GM21737 (cell line): ENCODE data around the gene EIF3F.

Experiments
- ATAC-seq: cut with Tn5 transposase; IDR thresholded peaks from one replicate; pipeline ENCODE4 v1.9.1; 2021; ENCODE audit warnings: mild to moderate bottlenecking, moderate library complexity; ENCODE audit not compliant: unreplicated experiment

EIF3F gene

GRCh38 chr11:8019314-8020243 lies 32.4 kb downstream of the EIF3F start:
- ATAC-seq: no peak

- no peak for ATAC-seq
These were observed 33.1 kb downstream of the EIF3F start for GRCh38 chr11:8020244-8020597.

- no peak for ATAC-seq
These were observed 34.8 kb downstream of the EIF3F start for GRCh38 chr11:8021920-8022319.

GRCh38 chr11:8022876-8023275 lies 35.7 kb downstream of the EIF3F start:
- no peak for ATAC-seq

- ATAC-seq: no peak
These were observed 36.9 kb downstream of the EIF3F start for GRCh38 chr11:8023831-8024555.

- no peak for ATAC-seq
These were observed 38.0 kb downstream of the EIF3F start for GRCh38 chr11:8025123-8025522.

GRCh38 chr11:8025816-8026215 lies 38.7 kb downstream of the EIF3F start:
- no peak for ATAC-seq

GRCh38 chr11:8026982-8027381 lies 39.8 kb downstream of the EIF3F start:
- ATAC-seq: no peak

- no peak for ATAC-seq
These were observed 41.6 kb downstream of the EIF3F start for GRCh38 chr11:8028766-8029165.

- no peak for ATAC-seq
These were observed 43.5 kb downstream of the EIF3F start for GRCh38 chr11:8030526-8031247.

GRCh38 chr11:8031248-8032115 lies 44.3 kb downstream of the EIF3F start:
- no peak for ATAC-seq

GRCh38 chr11:8032122-8032521 lies 45.0 kb downstream of the EIF3F start:
- no peak for ATAC-seq

- no peak for ATAC-seq
These were observed 45.6 kb downstream of the EIF3F start for GRCh38 chr11:8032576-8033304.

- no peak for ATAC-seq
These were observed 46.4 kb downstream of the EIF3F start for GRCh38 chr11:8033305-8034105.

GRCh38 chr11:8034106-8034585 lies 47.0 kb downstream of the EIF3F start:
- no peak for ATAC-seq

GRCh38 chr11:8034604-8035190 lies 47.6 kb downstream of the EIF3F start:
- ATAC-seq: no peak

- no peak for ATAC-seq
These were observed 48.2 kb downstream of the EIF3F start for GRCh38 chr11:8035200-8035855.
